HG02623 (cell line): ENCODE results near the gene IL1RL2.

Experiments
- ATAC-seq: cut with Tn5 transposase; IDR thresholded peaks from one replicate; pipeline ENCODE4 v1.9.1; 2021; ENCODE audit warnings: moderate library complexity; ENCODE audit not compliant: unreplicated experiment

The IL1RL2 gene

GRCh38 chr2:102262216-102263129 is 75.7 kb downstream of the IL1RL2 start:
- no peak for ATAC-seq

DNA sequence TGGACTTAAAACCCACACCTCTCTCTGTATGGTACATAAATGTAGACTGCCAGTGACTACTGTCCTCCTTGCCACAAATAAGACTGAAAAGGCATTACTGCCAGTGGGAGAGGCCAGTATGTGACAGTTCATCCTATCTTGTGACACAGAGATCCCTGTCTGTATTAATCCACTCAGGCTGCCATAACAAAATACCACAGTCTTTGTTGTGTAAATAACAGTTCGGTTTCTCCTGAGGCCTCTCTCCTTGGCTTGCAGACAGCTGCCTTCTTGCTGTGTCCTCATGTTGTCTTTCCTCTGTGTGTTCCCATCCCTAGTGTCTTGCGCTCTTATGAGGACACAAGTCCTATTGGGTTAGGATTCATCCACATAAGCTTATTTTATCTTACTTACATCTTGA is 78.1 kb downstream of the IL1RL2 start:
- no peak for ATAC-seq

- ATAC-seq, result no peak
Measured at GRCh38 chr2:102266204-102266603, 79.4 kb downstream of the IL1RL2 start.

DNA sequence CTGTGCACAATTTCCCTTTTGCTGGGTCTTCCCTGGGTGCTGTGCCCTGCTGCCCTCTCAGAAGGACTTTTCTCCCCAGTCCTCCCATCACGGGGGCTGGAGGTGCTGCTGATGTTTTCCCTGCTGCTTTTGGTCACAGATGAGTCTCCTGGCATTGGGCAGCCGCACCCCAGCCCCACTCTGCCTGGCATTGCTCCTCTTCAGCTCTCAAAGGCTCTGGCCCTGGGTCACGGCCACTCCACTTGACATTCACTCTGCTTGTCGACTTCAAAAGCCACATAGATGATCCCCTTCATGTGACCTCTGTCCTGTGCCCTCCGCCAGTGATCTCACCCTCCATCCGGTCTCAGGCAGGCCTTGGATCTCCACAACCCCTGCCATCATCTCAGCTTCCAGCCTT is 81.0 kb downstream of the IL1RL2 start:
- no peak for ATAC-seq

DNA sequence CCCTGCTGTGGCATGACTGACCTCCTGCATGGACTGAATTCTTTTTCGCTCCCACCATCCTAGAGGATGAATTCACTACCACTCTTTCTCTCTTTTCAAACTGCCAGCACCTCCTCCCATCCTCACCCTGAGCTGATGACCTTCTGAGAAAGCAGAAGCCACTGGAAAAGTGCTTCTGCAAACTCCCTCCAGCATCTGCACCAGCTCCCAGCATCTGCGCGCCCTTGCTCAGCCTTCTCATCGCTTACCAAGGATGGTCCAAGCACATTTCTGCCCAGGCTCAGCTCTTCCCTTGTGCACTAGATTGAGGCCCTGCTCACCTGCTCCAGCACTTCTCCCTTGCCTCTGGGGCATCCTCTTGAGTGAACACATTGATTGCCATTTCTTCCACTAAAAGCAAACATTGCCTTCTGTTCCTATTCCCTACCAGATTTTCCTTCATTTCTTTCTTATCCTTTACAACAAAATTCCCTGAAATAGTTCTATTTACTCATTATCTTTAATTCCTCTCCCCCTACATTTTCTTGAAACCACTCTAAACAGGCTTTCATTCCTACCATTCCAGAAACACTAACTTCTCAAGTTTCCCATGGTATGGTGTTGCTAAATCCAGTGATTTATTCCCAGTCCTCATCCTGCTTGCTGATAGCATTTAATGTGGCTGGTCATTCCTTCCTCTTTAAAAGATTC is 81.8 kb downstream of the IL1RL2 start:
- ATAC-seq, result no peak

GRCh38 chr2:102269200-102269524 is 82.3 kb downstream of the IL1RL2 start:
- no peak for ATAC-seq

GRCh38 chr2:102271844-102272243 is 85.0 kb downstream of the IL1RL2 start:
- ATAC-seq, result no peak

DNA sequence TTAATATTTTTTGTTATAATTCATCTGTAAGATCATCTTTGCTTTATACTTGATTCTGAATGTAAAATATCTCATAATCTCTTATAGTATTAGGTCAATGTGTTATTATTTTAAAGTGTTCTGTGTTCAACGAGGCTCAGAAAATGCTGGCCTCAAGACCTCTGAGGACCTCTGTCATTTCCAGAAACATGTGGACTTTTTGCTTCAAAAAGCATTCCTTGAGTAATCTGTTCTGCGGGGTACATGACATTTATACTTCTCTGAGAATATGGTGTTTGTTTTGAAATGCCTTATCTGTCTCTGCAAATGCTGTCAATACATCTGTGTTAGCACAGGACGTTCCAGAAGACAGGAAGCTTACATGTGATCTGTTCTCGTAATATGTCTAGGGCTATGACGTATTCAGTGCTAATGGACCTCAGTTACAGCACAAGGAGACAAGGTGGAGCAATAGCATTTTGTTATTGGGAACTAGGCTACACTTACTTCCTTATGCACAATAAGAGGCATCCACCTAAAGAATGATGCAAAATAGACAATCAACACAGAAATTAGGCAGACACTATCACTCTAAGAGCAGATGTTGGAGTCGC is 86.9 kb downstream of the IL1RL2 start:
- no peak for ATAC-seq

DNA sequence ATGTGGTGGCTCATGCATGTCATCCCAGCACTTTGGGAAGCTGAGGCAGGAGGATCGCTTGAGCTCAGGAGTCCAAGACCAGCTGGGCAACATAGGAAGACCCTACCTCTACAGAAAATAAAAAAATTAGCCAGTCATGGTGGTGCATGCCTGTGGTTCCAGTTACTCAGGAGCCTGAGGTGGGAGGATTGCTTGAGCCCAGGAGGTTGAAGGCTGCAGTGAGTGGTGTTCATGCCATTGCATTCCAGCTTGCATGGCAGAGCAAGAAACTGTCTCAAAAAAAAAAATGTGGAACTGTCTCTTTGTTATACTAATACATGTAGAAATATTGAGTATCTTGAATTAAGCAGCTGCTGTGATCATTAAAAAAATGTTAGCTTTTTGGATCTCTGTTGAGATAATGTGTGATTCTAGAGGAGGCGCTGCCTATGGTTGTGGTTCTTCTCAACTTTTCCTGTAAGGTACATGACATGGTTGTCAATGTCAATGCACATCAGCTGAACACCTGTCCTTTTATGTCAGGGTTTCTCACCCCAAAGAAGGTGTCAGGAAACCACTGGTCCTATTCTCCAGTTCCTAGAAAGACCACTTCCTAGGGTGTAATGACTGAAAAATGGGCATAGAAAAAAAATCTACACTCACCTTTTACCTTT is 89.9 kb downstream of the IL1RL2 start:
- no peak for ATAC-seq

DNA sequence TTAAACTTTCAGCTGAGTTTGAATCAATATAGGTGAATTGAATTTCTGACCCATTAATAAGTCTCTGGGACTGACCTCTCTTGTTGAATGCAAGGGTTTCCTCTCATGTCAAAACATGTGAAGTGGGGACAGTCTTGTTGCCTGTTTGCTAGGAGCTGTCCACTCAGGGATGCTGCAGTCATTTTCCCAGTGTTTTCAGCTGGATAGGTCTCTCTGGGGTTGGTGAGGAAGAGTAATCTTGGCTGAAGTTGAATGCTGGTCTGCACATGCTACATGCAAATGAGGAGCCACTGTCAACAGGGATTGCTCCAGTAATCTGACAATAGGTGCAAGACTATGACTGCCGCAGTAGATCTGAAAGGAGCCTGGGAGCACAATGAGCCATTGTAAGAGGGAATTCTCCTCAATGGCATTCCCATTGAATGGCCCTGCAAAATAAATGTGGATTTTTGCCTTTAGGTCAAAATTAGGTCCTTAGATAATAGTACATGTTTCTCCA is 90.4 kb downstream of the IL1RL2 start:
- no peak for ATAC-seq

- ATAC-seq, result no peak
Measured at GRCh38 chr2:102278720-102279390, 92.0 kb downstream of the IL1RL2 start.

DNA sequence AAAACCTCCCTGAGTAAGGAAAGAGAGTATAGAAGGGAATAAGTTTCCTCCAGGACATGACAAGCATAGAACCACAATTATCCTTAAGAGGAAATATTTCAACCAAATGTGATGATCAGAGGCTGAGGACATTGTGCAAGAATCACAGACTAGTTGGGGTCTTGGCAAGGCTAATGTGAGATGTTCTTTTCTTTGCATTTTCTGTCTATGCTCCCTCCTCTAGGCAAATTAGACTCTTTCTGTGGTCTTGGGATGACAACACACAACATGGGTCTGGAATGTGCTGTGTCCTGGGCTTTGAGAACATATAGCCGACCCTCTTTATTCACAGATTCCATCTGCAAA is 92.5 kb downstream of the IL1RL2 start:
- no peak for ATAC-seq

DNA sequence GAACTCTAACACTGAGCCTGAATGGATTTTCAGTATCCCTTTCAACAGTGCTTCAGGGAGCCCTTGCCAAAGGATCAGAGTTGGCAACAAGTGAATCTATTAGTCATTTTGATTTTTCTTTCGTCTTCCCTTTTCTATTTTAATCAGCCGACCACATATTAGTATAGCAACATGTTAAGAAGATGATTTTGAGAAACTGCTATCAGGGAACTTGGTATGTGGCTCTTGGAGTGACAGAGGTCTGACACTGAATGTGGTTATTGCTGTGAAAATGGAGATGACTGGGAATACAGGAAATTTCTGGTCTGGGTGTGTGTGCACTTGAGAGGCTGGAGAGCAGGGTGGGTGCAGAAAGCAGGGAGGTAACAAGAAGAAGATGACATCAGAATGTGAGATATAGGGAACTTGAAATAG is 95.9 kb downstream of the IL1RL2 start:
- ATAC-seq, result no peak

DNA sequence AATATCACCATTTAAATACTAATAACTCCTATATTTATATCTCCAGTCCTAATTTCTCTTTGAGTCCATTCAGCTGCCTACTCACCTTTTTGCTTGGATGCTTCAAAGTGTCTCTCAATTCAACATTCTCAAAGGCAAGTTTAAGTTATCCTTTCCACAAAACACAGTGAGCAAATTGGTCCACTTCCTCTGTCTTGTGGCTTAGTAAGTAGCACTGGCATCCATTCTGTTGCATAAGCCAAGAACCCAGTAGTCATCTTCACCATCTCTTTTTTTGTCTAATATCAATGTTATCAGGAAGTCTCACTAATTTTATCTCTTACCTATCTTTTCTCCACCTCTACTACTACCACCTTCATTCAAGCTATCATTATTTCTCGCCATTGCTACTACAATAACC is 97.2 kb downstream of the IL1RL2 start:
- no peak for ATAC-seq

GRCh38 chr2:102284611-102285010 is 97.8 kb downstream of the IL1RL2 start:
- ATAC-seq, result no peak

DNA sequence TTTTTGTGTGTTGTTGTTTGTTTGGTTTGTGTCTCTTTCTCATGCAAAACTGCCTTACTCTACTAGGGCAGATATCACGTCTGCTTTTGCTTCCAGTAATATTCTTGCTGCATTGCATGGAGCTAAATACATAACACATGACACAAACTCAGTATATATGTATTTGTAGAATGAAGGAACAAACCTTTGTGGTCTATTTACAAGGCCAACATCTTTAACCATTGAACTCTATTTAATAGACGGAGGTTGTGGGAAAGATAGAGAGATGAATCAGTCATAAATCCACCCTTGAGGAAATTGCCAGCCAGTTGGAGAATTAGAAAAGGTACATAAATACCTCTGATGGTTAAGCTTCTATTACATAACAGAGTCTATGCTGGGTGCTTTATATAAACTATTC is 98.5 kb downstream of the IL1RL2 start:
- ATAC-seq, result no peak

GRCh38 chr2:102286041-102286440 is 99.2 kb downstream of the IL1RL2 start:
- ATAC-seq, result no peak

- ATAC-seq, result no peak
Measured at GRCh38 chr2:102289129-102289528, 102.3 kb downstream of the IL1RL2 start.
